Measurements from ENCODE around the gene DVL2. TPM values are rescaled to one million over a fixed set of nuclear protein-coding genes. Genes with fewer than 3 reads are reported as not detected.

DVL2 gene
- total and polyA plus RNA-seq, 2 of the 13 experiments (the other 11 are each of a cell fraction or from before 2014, with no cell fraction given): 5.7 to 38.2 TPM

GRCh38 chr17:7213895-7214299 is 20.4 kb downstream of the DVL2 start (continued):
- TF ChIP-seq ZGPAT (CRISPR knock-in tag; IDR thresholded peaks at IDR 0.05) (no peak; the same call in 1 of the 2 replicates), PRDM10 (CRISPR knock-in tag; IDR thresholded peaks at IDR 0.05; ENCODE audit: low read depth) (no peak), NFRKB (IDR thresholded peaks at IDR 0.05) (no peak), FOXC1 (CRISPR knock-in tag; IDR thresholded peaks at IDR 0.05; ENCODE audit: borderline replicate concordance) (no peak), SRSF1 (optimal IDR thresholded peaks at IDR 0.05; ENCODE audit: low read depth, low read length) (no peak), SUZ12 (IDR thresholded peaks at IDR 0.05; ENCODE audit: low read depth, low read length) (no peak), ZNF549 (CRISPR knock-in tag; IDR thresholded peaks at IDR 0.05) (no peak), SMARCE1 (IDR thresholded peaks at IDR 0.05; ENCODE audit: borderline replicate concordance) (no peak), ZIK1 (CRISPR knock-in tag; IDR thresholded peaks at IDR 0.05; ENCODE audit: borderline replicate concordance, low read depth) (no peak), ZNF234 (CRISPR knock-in tag; conservative IDR thresholded peaks at IDR 0.05) (no peak), GMEB2 (CRISPR knock-in tag; IDR thresholded peaks at IDR 0.05; ENCODE audit: low read depth) (no peak), KMT2B (CRISPR knock-in tag; IDR thresholded peaks at IDR 0.05) (no peak), XBP1 (CRISPR knock-in tag; IDR thresholded peaks at IDR 0.05) (no peak), FOXA3 (CRISPR knock-in tag; IDR thresholded peaks at IDR 0.05) (no peak), ZNF570 (CRISPR knock-in tag; IDR thresholded peaks at IDR 0.05; ENCODE audit: borderline replicate concordance) (no peak), BRCA1 (CRISPR knock-in tag; IDR thresholded peaks at IDR 0.05) (no peak), RFX5 (IDR thresholded peaks at IDR 0.05; ENCODE audit: low read depth, low read length) (no peak), ZNF282 (IDR thresholded peaks at IDR 0.05; ENCODE audit: partially characterized antibody) (no peak), MBD4 (IDR thresholded peaks at IDR 0.05; ENCODE audit: borderline replicate concordance, low read length) (no peak), ZNF280D (CRISPR knock-in tag; IDR thresholded peaks at IDR 0.05) (0 out of 2 replicates have a peak, but pooled peaks have one; percentile 29), ZNF639 (CRISPR knock-in tag; conservative IDR thresholded peaks at IDR 0.05) (no peak), ZNF768 (CRISPR knock-in tag; IDR thresholded peaks at IDR 0.05) (no peak)

Measured in HepG2 (cell line).